SH-SY5Y (cell line): ENCODE data around the gene RNF113B.

ENCODE experiments used
- GATA2 ChIP-seq: IDR thresholded peaks from 2 replicates; pipeline ENCODE4 v1.6.1; 2011; ENCODE audit warnings: mild to moderate bottlenecking, low read depth, low read length
- GATA3 ChIP-seq: IDR thresholded peaks from 2 replicates; pipeline ENCODE4 v1.6.1; 2011; ENCODE audit warnings: low read depth, mild to moderate bottlenecking, low read length, moderate library complexity

Gene RNF113B

GRCh38 chr13:98190889-98191444, 13.9 kb upstream of the RNF113B start:
- no peak for TF ChIP-seq GATA3
- TF ChIP-seq GATA2: no peak

- TF ChIP-seq GATA3: no peak
These were observed 12.9 kb upstream of the RNF113B start for GRCh38 chr13:98189841-98190505.

- TF ChIP-seq GATA2: no peak
- no peak for TF ChIP-seq GATA3
These were observed 11.6 kb upstream of the RNF113B start for GRCh38 chr13:98188544-98189166.

GRCh38 chr13:98187965-98188261, 10.8 kb upstream of the RNF113B start:
- TF ChIP-seq GATA3 (no peak), GATA2 (no peak)

- TF ChIP-seq GATA3 (no peak), GATA2 (no peak)
These were observed 10.3 kb upstream of the RNF113B start for GRCh38 chr13:98187155-98187964.

- TF ChIP-seq GATA2 (no peak), GATA3 (no peak)
These were observed 7.7 kb upstream of the RNF113B start for GRCh38 chr13:98184792-98185191.

GRCh38 chr13:98182589-98182988, 5.5 kb upstream of the RNF113B start:
- TF ChIP-seq GATA3: no peak
- no peak for TF ChIP-seq GATA2

GRCh38 chr13:98182153-98182552, 5.1 kb upstream of the RNF113B start:
- no peak for TF ChIP-seq GATA2
- TF ChIP-seq GATA3: no peak

GRCh38 chr13:98181111-98181815, 4.2 kb upstream of the RNF113B start:
- no peak for TF ChIP-seq GATA3
- TF ChIP-seq GATA2: no peak

GRCh38 chr13:98180092-98180491, 3.0 kb upstream of the RNF113B start:
- TF ChIP-seq GATA3 (no peak), GATA2 (no peak)

- TF ChIP-seq GATA2 (no peak), GATA3 (no peak)
These were observed 1.2 kb downstream of the RNF113B start for GRCh38 chr13:98175823-98176222.

GRCh38 chr13:98175043-98175442, 2.0 kb downstream of the RNF113B start:
- no peak for TF ChIP-seq GATA2
- TF ChIP-seq GATA3: no peak

- TF ChIP-seq GATA3 (no peak), GATA2 (no peak)
These were observed 2.8 kb downstream of the RNF113B start for GRCh38 chr13:98174307-98174706.
